Endothelial cell of umbilical vein (primary cell): Measurements from ENCODE around the gene KLHL42. TPM values are rescaled to one million over a fixed set of nuclear protein-coding genes. Genes with fewer than 3 reads are reported as not detected.

Experiments
- BruUV-seq: library from RNA; stranded (reverse); fragments of 400-500 nt; replicated peaks from 2 replicates; lab custom pipeline; 2021; lab: Mats Ljungman, UMichigan
- CTCF ChIA-PET: fragments of 300-600, 350-600 bp; sonication (Branson Sonifier 250); formaldehyde crosslinking; loops from one replicate; lab custom pipeline; 2021; ENCODE audit warnings: antibody characterized with exemption, inconsistent platforms; lab: Charles Lee
- POLR2A ChIA-PET: fragments of 300-600, 350-600 bp; sonication (Branson Sonifier 250); formaldehyde crosslinking; loops from one replicate; lab custom pipeline; 2021; ENCODE audit warnings: antibody characterized with exemption, inconsistent platforms; lab: Charles Lee
- DNase-seq: peaks from one replicate; pipeline ENCODE4 v3.0.0-alpha.2; 2011; ENCODE audit warnings: low read depth, low spot score
- FAIRE-seq: peaks from 2 replicates; lab custom pipeline; 2011; peaks lifted over from hg19 to GRCh38; lab: Jason Lieb, UNC
- H2AFZ ChIP-seq: 2 replicates; pipeline ENCODE4 v1.6.0; 2012; ENCODE audit warnings: low read depth, low read length, control low read depth, inconsistent platforms
- H3K27ac ChIP-seq: 2 replicates; pipeline ENCODE4 v1.5.1; 2011; ENCODE audit warnings: low read depth, mild to moderate bottlenecking, control low read depth, low read length, moderate library complexity; ENCODE audit not compliant: insufficient read depth
- H3K27me3 ChIP-seq, 2 experiments: 2 replicates each; pipeline versions ENCODE4 v1.6.0 to v1.6.1; 2011; ENCODE audit warnings: low read length in 2 of 2, mixed read lengths in 1 of 2; ENCODE audit not compliant: control insufficient read depth in 2 of 2, insufficient read depth in 2 of 2
- H3K36me3 ChIP-seq, 2 experiments: 2 replicates in 1 of 2; 3 replicates in 1 of 2; pipeline ENCODE4 v1.5.1; 2011; ENCODE audit warnings: low read length in 2 of 2, mild to moderate bottlenecking in 1 of 2, moderate library complexity in 1 of 2; ENCODE audit not compliant: control insufficient read depth in 2 of 2, insufficient read depth in 2 of 2; ENCODE audit errors: extremely low read depth in 1 of 2
- H3K4me1 ChIP-seq: 3 replicates; pipeline ENCODE4 v1.5.1; 2011; ENCODE audit warnings: mild to moderate bottlenecking, low read length; ENCODE audit not compliant: control insufficient read depth, insufficient read depth; ENCODE audit errors: extremely low read depth
- H3K4me2 ChIP-seq: 2 replicates; pipeline ENCODE4 v1.6.1; 2011; ENCODE audit warnings: low read length, control low read depth, mixed read lengths; ENCODE audit not compliant: insufficient read depth
- H3K4me3 ChIP-seq, 3 experiments: fragments of 200-600 bp in 1 of 3; sonication (generic), shearing (Covaris generic) in 1 of 3; replicated peaks in 1 of 3; 2 replicates each; pipeline ENCODE4 v1.5.1; 2011 to 2016; ENCODE audit warnings: control low read depth in 3 of 3, low read length in 3 of 3, mild to moderate bottlenecking in 2 of 3, inconsistent platforms in 1 of 3, low read depth in 1 of 3, moderate library complexity in 1 of 3; ENCODE audit not compliant: insufficient read depth in 1 of 3
- H3K79me2 ChIP-seq: 2 replicates; pipeline ENCODE4 v1.6.0; 2012; ENCODE audit warnings: low read length, inconsistent platforms; ENCODE audit not compliant: control insufficient read depth, insufficient read depth
- H3K9ac ChIP-seq: replicated peaks from 2 replicates; pipeline ENCODE3; 2011; ENCODE audit warnings: low read length, control low read depth; ENCODE audit not compliant: insufficient read depth; ENCODE audit errors: extremely low read depth
- H3K9me1 ChIP-seq: replicated peaks from 3 replicates; pipeline ENCODE4 v1.6.0; 2011; ENCODE audit warnings: mild to moderate bottlenecking, low read length; ENCODE audit not compliant: control insufficient read depth, insufficient read depth; ENCODE audit errors: extremely low read depth
- H3K9me3 ChIP-seq: replicated peaks from 2 replicates; pipeline ENCODE4 v1.5.1; 2012; ENCODE audit warnings: low read length, inconsistent platforms; ENCODE audit not compliant: control insufficient read depth, insufficient read depth
- H4K20me1 ChIP-seq: replicated peaks from 2 replicates; pipeline ENCODE3; 2011; ENCODE audit warnings: mild to moderate bottlenecking, low read length; ENCODE audit not compliant: control insufficient read depth, insufficient read depth; ENCODE audit errors: extremely low read depth
- EZH2 ChIP-seq: IDR thresholded peaks from 2 replicates; pipeline ENCODE4 v1.6.1; 2012; ENCODE audit warnings: borderline replicate concordance, low read depth, mild to moderate bottlenecking, moderate library complexity, low read length, inconsistent platforms; ENCODE audit not compliant: severe bottlenecking
- FOS ChIP-seq: IDR thresholded peaks from 2 replicates; pipeline ENCODE4 v1.6.1; 2011; ENCODE audit warnings: mild to moderate bottlenecking, low read length, moderate library complexity, borderline replicate concordance; ENCODE audit not compliant: insufficient read depth
- GATA2 ChIP-seq: IDR thresholded peaks from 2 replicates; pipeline ENCODE4 v1.7.0; 2011; ENCODE audit warnings: low read depth, mild to moderate bottlenecking, moderate library complexity, mixed read lengths, low read length; ENCODE audit not compliant: insufficient read length, insufficient read depth
- JUN ChIP-seq: IDR thresholded peaks from 2 replicates; pipeline ENCODE4 v1.6.1; 2011; ENCODE audit warnings: borderline replicate concordance, low read depth; ENCODE audit not compliant: insufficient read length, insufficient read depth
- MAX ChIP-seq: IDR thresholded peaks from 2 replicates; pipeline ENCODE4 v1.6.1; 2011; ENCODE audit not compliant: insufficient read depth, insufficient read length
- MYC ChIP-seq: IDR thresholded peaks from one replicate; pipeline ENCODE4 v1.6.1; 2011; ENCODE audit warnings: mild to moderate bottlenecking, low read depth, low read length
- POLR2A ChIP-seq: IDR thresholded peaks from 2 replicates; pipeline ENCODE4 v1.6.1; 2012; ENCODE audit warnings: low read depth, mild to moderate bottlenecking, control low read depth, low read length
- POLR2AphosphoS5 ChIP-seq: IDR thresholded peaks from 2 replicates; pipeline ENCODE4 v1.6.1; 2012; ENCODE audit warnings: low read depth, mild to moderate bottlenecking, control low read depth, low read length, moderate library complexity; ENCODE audit not compliant: insufficient read depth
- dilution Hi-C: fragments of 300-500 bp; cut with MboI; formaldehyde crosslinking; loops from one replicate; pipeline ENCODE4 v1.15.0; 2019; ENCODE audit warnings: low sequenced_read_pairs; ENCODE audit not compliant: extremely low pct_ligation_motif_present
- intact Hi-C: fragments of 100-400 bp; cut with micrococcal nuclease; formaldehyde crosslinking; loops from one replicate; pipeline ENCODE4 v1.10.0; 2022
- polyA plus RNA-seq, 4 experiments: library from polyadenylated mRNA; depleted of rRNA in 3 of 4; stranded (reverse) in 3 of 4; unstranded in 1 of 4; fragments of >200 nt; gene quantifications; 2 replicates each; pipeline versions ENCODE4 v1.2.1 to v1.2.3, GENCODE V29; 2011 to 2012; ENCODE audit warnings: missing spikeins in 1 of 4
- total RNA-seq: library from RNA; stranded (reverse); gene quantifications from 2 replicates; pipeline ENCODE4 v1.2.3, GENCODE V29; 2021
- TF ChIP-seq, protein P1 (sequence below), 2 donors: IDR thresholded peaks; 1 replicate in 1 of 2; 2 replicates in 1 of 2; pipeline ENCODE4 v1.5.1; 2011; ENCODE audit warnings: low read length in 2 of 2, mild to moderate bottlenecking in 2 of 2, moderate library complexity in 2 of 2, control low read depth in 1 of 2, inconsistent platforms in 1 of 2, low read depth in 1 of 2; ENCODE audit not compliant: insufficient read depth in 1 of 2; ENCODE audit errors: extremely low read depth in 1 of 2

Gene KLHL42
- total and polyA plus RNA-seq, 2 donors (not counting 3 experiments of a cell fraction or from before 2014, with no cell fraction given): 20.1 to 36.2 TPM

DNA sequence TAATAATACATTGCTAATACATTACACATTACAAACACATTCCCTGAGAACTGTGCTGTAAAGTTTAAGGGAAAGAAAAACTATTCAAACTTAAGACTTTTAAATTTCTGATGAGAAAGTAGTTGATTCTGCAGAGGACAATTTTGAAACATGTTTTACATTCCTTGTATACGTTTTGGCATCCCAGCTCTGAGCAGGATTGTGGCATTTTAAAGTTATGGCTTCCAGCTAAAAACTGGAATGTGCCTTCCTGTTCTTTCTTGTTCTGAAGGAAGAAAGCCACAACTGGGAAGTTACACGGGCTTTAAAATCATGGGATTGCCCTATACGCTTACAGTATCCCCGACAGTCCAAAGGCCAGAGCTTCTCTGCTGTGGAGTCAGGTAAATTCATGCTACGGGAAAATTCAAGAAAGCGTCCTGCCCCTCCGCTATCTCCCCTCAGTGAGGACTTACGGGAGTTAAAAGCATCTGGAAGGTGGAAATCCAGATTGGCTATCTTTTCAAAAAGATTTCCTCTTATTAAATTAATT is 10.8 kb upstream of the KLHL42 start:
- Histone ChIP-seq H3K4me2 (no peak overlapping the region), H3K27ac (no peak overlapping the region), H3K9me3 (no peaks in the 10 kb centered on the region), H3K9ac (no peak overlapping the region), H3K4me3 (no peak overlapping the region), H4K20me1 (no peaks in the 10 kb centered on the region), H3K4me1 (peaks cover 26% of the 10 kb centered on the region), H3K9me1 (no peaks in the 10 kb centered on the region), H3K79me2 (no peaks in the 10 kb centered on the region), H2AFZ (no peak overlapping the region), H3K36me3 (no peaks in the 10 kb centered on the region), H3K27me3 (no peaks in the 10 kb centered on the region)
- TF ChIP-seq FOS (no peak), EZH2 (no peak), JUN (no peak), POLR2AphosphoS5 (no peak), MYC (no peak), GATA2 (no peak), POLR2A (no peak), MAX (no peak)
- TF ChIP-seq, protein P1, sequence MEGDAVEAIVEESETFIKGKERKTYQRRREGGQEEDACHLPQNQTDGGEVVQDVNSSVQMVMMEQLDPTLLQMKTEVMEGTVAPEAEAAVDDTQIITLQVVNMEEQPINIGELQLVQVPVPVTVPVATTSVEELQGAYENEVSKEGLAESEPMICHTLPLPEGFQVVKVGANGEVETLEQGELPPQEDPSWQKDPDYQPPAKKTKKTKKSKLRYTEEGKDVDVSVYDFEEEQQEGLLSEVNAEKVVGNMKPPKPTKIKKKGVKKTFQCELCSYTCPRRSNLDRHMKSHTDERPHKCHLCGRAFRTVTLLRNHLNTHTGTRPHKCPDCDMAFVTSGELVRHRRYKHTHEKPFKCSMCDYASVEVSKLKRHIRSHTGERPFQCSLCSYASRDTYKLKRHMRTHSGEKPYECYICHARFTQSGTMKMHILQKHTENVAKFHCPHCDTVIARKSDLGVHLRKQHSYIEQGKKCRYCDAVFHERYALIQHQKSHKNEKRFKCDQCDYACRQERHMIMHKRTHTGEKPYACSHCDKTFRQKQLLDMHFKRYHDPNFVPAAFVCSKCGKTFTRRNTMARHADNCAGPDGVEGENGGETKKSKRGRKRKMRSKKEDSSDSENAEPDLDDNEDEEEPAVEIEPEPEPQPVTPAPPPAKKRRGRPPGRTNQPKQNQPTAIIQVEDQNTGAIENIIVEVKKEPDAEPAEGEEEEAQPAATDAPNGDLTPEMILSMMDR (IDR thresholded peaks at IDR 0.05; ENCODE audit: extremely low read depth in 1 of 2, insufficient read depth in 1 of 2, low read depth in 1 of 2, low read length in 2 of 2): no peak
- CTCF ChIA-PET: no interaction called here
- POLR2A ChIA-PET: no interaction called here
- no TSS peak for BruUV-seq
- intact Hi-C loops (no loop called here), dilution Hi-C loops (no loop called here)
- DNase-seq: no peak
- no peak for FAIRE-seq
